Lower leg skin (tissue), 3 donors: ENCODE measurements around the gene HOXC13.

Experiments
- POLR2A ChIP-seq, 2 donors: fragments of 450-650 bp; IDR thresholded peaks; one replicate each; pipeline ENCODE4 v1.6.1; 2016 to 2017; ENCODE audit warnings: antibody characterized with exemption in 2 of 2, mild to moderate bottlenecking in 1 of 2, moderate library complexity in 1 of 2
- TF ChIP-seq, protein P1 (sequence below), 3 donors: fragments of 450-650 bp; IDR thresholded peaks; one replicate each; pipeline ENCODE4 v1.5.1; 2016; ENCODE audit warnings: antibody characterized with exemption in 3 of 3, mild to moderate bottlenecking in 3 of 3, moderate library complexity in 2 of 3

DNA sequence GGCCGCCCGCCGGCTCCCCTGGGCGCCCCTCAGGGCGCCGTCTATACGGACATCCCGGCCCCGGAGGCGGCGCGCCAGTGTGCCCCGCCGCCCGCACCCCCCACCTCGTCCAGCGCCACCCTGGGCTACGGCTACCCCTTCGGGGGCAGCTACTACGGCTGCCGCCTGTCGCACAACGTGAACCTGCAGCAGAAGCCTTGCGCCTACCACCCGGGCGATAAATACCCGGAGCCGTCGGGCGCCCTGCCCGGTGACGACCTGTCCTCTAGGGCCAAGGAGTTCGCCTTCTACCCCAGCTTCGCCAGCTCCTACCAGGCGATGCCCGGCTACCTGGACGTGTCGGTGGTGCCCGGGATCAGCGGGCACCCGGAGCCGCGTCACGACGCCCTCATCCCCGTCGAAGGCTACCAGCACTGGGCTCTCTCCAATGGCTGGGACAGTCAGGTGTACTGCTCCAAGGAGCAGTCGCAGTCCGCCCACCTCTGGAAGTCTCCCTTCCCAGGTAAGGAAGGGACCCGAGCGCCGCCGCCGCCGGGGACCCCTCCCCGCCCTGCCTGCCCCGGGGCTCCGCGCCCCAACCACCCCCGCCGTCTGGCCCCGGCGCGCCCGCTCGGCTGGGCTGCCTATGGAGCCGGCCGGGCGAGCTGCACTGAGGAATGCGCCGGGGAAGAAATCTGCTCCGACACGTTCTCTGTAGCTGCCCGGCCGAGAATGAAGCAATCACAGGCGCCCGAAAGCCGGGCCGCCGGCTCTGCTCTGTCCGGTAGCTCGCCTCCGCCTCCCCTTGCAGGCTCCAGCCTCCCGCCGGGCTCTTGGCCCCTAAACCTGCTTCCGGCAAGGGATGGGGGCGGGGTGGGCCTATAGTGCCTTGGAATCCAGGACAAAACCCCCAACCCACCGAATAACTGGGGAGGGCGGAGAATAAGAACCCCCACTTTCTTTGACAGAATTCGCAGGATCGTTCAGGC lies 794 bp downstream of the HOXC13 start:
- TF ChIP-seq, protein P1, sequence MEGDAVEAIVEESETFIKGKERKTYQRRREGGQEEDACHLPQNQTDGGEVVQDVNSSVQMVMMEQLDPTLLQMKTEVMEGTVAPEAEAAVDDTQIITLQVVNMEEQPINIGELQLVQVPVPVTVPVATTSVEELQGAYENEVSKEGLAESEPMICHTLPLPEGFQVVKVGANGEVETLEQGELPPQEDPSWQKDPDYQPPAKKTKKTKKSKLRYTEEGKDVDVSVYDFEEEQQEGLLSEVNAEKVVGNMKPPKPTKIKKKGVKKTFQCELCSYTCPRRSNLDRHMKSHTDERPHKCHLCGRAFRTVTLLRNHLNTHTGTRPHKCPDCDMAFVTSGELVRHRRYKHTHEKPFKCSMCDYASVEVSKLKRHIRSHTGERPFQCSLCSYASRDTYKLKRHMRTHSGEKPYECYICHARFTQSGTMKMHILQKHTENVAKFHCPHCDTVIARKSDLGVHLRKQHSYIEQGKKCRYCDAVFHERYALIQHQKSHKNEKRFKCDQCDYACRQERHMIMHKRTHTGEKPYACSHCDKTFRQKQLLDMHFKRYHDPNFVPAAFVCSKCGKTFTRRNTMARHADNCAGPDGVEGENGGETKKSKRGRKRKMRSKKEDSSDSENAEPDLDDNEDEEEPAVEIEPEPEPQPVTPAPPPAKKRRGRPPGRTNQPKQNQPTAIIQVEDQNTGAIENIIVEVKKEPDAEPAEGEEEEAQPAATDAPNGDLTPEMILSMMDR (IDR thresholded peaks at IDR 0.05): no peak
- no peak for TF ChIP-seq POLR2A (IDR thresholded peaks at IDR 0.05)
